Measurements from ENCODE around the gene PCDHA11.

GRCh38 chr5:140883927-140884697 is 15.4 kb downstream of the PCDHA11 start:
- TF ChIP-seq ZNF274 (IDR thresholded peaks at IDR 0.05; ENCODE audit: low read depth, low read length): no peak
- TF ChIP-seq YY1 (IDR thresholded peaks at IDR 0.05; ENCODE audit: insufficient read depth, insufficient read length): no peak
- no peak for TF ChIP-seq SUZ12 (IDR thresholded peaks at IDR 0.05; ENCODE audit: extremely low read depth, insufficient read depth, insufficient read length)

Measured in NT2/D1 (cell line).